Naive thymus-derived CD8-positive, alpha-beta T cell (primary cell): Measurements from ENCODE around the gene ATN1. TPM values are rescaled to one million over a fixed set of nuclear protein-coding genes. Genes with fewer than 3 reads are reported as not detected.
"Not testable (repeated sequence)": the region's sequence is repeated elsewhere in the genome, so short reads cannot be mapped to it uniquely, and the experiment has no call there.

Source experiments
- ATAC-seq, 2 donors: fragments of 150-1000 bp; cut with Tn5 transposase in 1 of 2; sonication (Bioruptor Pico), chemical (Tn5 transposase) in 1 of 2; 1 replicate in 1 of 2; 2 replicates in 1 of 2; pipeline ENCODE4 v1.10.0; 2021; ENCODE audit warnings: mild to moderate bottlenecking in 2 of 2, moderate library complexity in 2 of 2
- POLR2A ChIA-PET: fragments of 350-600 bp; sonication (Branson Sonifier 250); formaldehyde crosslinking; loops from one replicate; lab custom pipeline; 2021; ENCODE audit warnings: antibody characterized with exemption; lab: Charles Lee
- DNase-seq, 10 donors: peaks; one replicate each; pipeline versions ENCODE4 v3.0.0 to v3.0.0-alpha.2; 2020 to 2022
- H3K27ac Mint-ChIP-seq, 10 donors: one replicate each; pipeline ENCODE4 v1.8.0; 2020 to 2022; ENCODE audit warnings: mild to moderate bottlenecking in 10 of 10, mixed read lengths in 10 of 10, moderate library complexity in 4 of 10, inconsistent platforms in 1 of 10
- H3K27me3 Mint-ChIP-seq, 5 donors: one replicate each; pipeline ENCODE4 v1.8.0; 2021 to 2022; ENCODE audit warnings: mixed read lengths in 5 of 5
- H3K36me3 Mint-ChIP-seq, 3 donors: one replicate each; pipeline ENCODE4 v1.8.0; 2020 to 2022; ENCODE audit warnings: mixed read lengths in 3 of 3, mild to moderate bottlenecking in 2 of 3, inconsistent platforms in 1 of 3
- H3K4me1 Mint-ChIP-seq, 4 donors: one replicate each; pipeline ENCODE4 v1.8.0; 2021 to 2022; ENCODE audit warnings: mixed read lengths in 4 of 4
- H3K4me3 Mint-ChIP-seq, 10 donors: one replicate each; pipeline ENCODE4 v1.8.0; 2020 to 2022; ENCODE audit warnings: mild to moderate bottlenecking in 10 of 10, mixed read lengths in 10 of 10, moderate library complexity in 6 of 10, inconsistent platforms in 1 of 10
- H3K9me3 Mint-ChIP-seq, 9 donors: one replicate each; pipeline ENCODE4 v1.8.0; 2020 to 2022; ENCODE audit warnings: mixed read lengths in 9 of 9, mild to moderate bottlenecking in 3 of 9, inconsistent platforms in 1 of 9, moderate library complexity in 1 of 9
- polyA plus RNA-seq, 3 donors: library from polyadenylated mRNA; unstranded; fragments of 300-500 nt; fragmentation: Illumina TruSeq; gene quantifications; one replicate each; pipeline ENCODE4 v1.2.3, GENCODE V29; 2021
- total RNA-seq, 8 experiments: library from RNA in 2 of 8; stranded (reverse) in 2 of 8; gene quantifications; one replicate each; pipeline ENCODE4 v1.2.3 and lab custom pipeline; 2021 to 2026

The ATN1 gene
- total and polyA plus RNA-seq, 5 experiments from 2014 or later = 0.35 to 30.3 (median 1.4) TPM

DNA sequence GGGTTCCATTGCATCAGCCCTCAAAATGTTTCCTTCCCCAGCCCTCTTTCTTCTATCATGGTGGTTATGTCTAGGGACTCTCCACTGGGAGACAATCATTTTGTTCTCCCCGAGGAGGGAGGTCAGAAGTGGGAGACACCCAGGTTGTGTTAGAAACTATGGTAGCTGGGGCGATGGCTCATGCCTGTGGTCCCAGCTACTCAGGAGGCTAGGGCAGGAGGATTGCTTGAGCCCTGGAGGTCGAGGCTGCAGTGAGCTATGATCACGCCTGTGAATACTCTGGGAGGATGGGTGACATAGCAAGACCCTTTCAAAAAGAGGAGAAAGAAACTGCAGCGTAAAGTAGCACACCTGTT lies 36.1 kb upstream of the ATN1 start:
- H3K27me3 Mint-ChIP-seq = no peaks in the 10 kb centered on the region
- peak overlapping the region; percentile 77 to 90 (median 84) for H3K4me3 Mint-ChIP-seq
- DNase-seq (no peak), ATAC-seq (no peak)
- POLR2A ChIA-PET = interaction anchor here (0.6 to 2.8 kb wide), 21 partner anchors 11 to 217 kb away, joined by 3 to 88 read pairs (median 5); partner anchors contain the start of genes ATN1, C12orf57, C1RL and CDCA3
- H3K9me3 Mint-ChIP-seq = no peaks in the 10 kb centered on the region
- H3K27ac Mint-ChIP-seq = peak overlapping the region; percentile 88 to 96 (median 94)
- no peaks in the 10 kb centered on the region for H3K36me3 Mint-ChIP-seq
- H3K4me1 Mint-ChIP-seq = peaks cover 0 to 17% (median 15%) of the 10 kb centered on the region in 4 donors

DNA sequence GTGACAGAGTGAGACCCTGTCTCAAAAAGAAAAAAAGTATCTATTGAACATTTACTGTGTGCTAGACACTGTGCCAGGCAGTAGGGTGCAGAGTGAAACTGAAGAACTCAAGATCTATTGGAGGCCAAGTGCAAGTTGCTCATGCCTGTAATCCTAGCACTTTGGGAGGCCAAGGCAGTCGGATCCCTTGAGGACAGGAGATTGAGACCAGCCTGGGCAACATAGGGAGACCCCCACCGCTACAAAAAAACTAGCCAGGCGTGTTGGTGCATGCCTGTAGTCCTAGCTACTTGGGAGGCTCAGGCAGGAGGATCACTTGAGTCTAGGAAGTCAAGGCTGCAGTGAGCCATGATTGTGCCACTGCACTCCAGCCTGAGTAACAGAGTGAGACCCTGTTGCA lies 35.1 kb upstream of the ATN1 start:
- not testable (repeated sequence) for DNase-seq, ATAC-seq, H3K9me3 Mint-ChIP-seq, H3K27me3 Mint-ChIP-seq, H3K36me3 Mint-ChIP-seq
- Mint-ChIP-seq H3K4me1 (peaks cover 0 to 17% (median 15%) of the 10 kb centered on the region in 4 donors), H3K27ac (peak overlapping the region in 2 of 10 donors; percentile 44 to 56), H3K4me3 (peak overlapping the region in 4 of 10 donors; percentile 22 to 84 (median 42))
- POLR2A ChIA-PET = interaction anchor here (0.7 to 2.8 kb wide), 8 partner anchors 10 to 235 kb away, joined by 3 to 88 read pairs (median 4); partner anchors contain the start of genes ENO2, SPSB2 and TPI1

DNA sequence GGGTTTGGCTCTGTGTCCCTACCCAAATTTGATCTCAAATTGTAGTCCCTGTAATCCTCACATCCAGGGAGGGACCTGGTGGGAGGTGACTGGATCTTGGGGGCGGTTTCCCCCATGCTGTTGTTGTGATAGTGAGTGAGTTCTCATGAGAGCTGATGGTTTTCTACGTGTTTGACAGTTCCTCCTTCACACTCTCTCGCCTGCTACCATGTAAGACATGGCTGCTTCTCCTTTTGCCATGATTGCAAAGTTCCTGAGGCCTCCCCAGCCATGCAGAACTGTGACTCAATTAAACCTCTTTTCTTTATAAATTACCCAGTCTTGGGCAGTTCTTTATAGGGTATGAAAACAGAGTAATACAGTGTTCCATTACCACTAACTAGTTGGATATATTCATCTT lies 33.4 kb upstream of the ATN1 start:
- POLR2A ChIA-PET = interaction anchor here (0.7 kb wide), 1 partner anchor 23 kb away, joined by 5 read pairs; no protein-coding TSS in a partner anchor
- ATAC-seq = no peak
- Mint-ChIP-seq H3K9me3 (no peaks in the 10 kb centered on the region), H3K4me3 (no peak overlapping the region), H3K4me1 (peaks cover 0 to 18% (median 15%) of the 10 kb centered on the region in 4 donors), H3K27ac (no peak overlapping the region), H3K27me3 (no peaks in the 10 kb centered on the region), H3K36me3 (no peaks in the 10 kb centered on the region)
- DNase-seq = no peak

DNA sequence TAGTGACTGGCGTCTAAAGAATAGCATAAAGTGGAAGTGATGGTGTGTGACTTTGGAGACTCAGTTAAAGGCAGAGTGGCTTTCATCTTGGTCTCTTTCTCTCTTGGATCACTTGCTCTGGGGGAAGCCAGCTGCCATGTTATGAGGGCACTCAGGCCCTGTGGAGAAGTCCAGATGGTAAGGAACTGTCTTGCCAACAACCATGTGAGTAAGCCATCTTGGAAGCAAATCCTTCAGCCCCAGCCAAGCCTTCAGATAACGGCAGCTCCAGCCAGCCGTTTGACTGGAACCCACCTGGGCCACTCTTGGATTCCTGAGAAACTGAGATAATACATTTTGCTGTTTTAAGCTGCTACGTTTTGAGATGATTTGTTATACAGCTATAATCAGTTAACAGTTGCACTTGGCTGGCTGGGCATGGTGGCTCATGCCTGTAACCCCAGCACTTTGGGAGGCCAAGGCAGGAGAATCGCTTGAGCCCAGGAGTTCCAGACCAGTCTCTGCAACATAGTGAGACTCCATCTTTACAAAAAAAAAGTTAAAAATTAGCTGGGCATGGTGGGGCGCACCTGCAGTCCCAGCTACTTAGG lies 30.8 kb upstream of the ATN1 start:
- H3K9me3 Mint-ChIP-seq = no peaks in the 10 kb centered on the region
- peak overlapping the region in 1 of 10 donors; percentile 29 for H3K27ac Mint-ChIP-seq
- DNase-seq = no peak
- no peak overlapping the region for H3K4me3 Mint-ChIP-seq
- no peaks in the 10 kb centered on the region for H3K27me3 Mint-ChIP-seq
- peaks cover 0 to 11% (median 4%) of the 10 kb centered on the region in 4 donors for H3K4me1 Mint-ChIP-seq
- no peaks in the 10 kb centered on the region for H3K36me3 Mint-ChIP-seq
- POLR2A ChIA-PET = interaction anchor here (1.8 kb wide), 1 partner anchor 11 kb away, joined by 5 read pairs; no protein-coding TSS in a partner anchor
- no peak for ATAC-seq

DNA sequence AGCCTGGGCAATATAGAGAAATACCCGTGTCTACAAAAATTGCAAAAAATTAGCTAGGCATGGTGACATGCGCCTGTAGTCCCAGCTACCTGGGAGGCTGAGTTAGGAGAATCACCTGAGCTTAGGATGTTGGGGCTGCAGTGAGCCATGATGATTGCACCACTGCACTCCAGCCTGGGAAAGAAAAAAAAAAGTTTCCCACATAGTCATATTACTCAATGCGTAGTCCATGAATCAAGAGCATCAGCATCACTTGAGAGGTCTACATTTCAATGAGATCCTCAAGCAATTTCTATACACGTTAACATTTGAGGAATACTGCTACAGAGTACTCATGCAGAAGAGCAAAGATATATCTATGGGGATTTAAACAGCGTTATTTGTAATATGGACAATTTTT lies 28.3 kb upstream of the ATN1 start:
- POLR2A ChIA-PET = no interaction called here
- peaks cover 0 to 9% (median 5%) of the 10 kb centered on the region in 4 donors for H3K4me1 Mint-ChIP-seq
- H3K4me3 Mint-ChIP-seq = no peak overlapping the region
- H3K27ac Mint-ChIP-seq = no peak overlapping the region
- H3K27me3 Mint-ChIP-seq = no peaks in the 10 kb centered on the region
- H3K9me3 Mint-ChIP-seq = no peaks in the 10 kb centered on the region
- DNase-seq (no peak), ATAC-seq (no peak)
- H3K36me3 Mint-ChIP-seq = no peaks in the 10 kb centered on the region

DNA sequence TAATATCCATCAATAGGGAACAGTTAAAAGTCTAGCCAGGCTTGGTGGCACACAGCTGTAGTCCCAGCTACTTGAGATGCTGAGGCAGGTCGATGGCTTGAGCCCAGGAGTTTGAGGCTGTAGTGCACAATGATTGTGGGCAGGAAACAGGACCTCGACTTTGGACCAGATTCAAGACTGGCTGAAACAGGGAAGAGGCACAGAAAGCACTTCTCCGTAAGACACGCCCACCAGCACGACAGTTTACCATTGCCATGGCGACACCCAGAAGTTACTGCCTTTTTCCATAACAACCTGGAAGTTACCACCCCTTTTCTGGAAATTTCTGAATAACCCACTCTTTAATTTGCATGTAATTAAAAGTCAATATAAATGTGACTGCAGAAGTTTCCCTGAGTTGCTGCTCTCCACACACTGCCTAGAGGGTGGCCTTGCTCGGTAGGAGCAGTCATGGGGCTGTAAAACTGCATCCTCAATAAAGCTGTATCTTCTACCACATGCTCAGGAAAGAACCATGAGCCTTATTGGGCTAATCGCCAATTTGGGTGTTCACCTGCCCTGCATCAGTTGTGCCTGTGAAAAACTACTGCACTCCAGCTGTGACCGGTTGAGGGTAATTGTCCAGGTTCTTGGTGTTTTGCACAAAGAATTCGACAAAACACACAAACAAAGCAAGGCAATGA lies 27.8 kb upstream of the ATN1 start:
- DNase-seq (no peak), ATAC-seq (no peak)
- H3K4me3 Mint-ChIP-seq = no peak overlapping the region
- peaks cover 0 to 9% (median 5%) of the 10 kb centered on the region in 4 donors for H3K4me1 Mint-ChIP-seq
- H3K27ac Mint-ChIP-seq = peak overlapping the region in 1 of 10 donors; percentile 3
- POLR2A ChIA-PET = no interaction called here
- H3K36me3 Mint-ChIP-seq = no peaks in the 10 kb centered on the region
- H3K27me3 Mint-ChIP-seq = no peaks in the 10 kb centered on the region
- no peaks in the 10 kb centered on the region for H3K9me3 Mint-ChIP-seq

DNA sequence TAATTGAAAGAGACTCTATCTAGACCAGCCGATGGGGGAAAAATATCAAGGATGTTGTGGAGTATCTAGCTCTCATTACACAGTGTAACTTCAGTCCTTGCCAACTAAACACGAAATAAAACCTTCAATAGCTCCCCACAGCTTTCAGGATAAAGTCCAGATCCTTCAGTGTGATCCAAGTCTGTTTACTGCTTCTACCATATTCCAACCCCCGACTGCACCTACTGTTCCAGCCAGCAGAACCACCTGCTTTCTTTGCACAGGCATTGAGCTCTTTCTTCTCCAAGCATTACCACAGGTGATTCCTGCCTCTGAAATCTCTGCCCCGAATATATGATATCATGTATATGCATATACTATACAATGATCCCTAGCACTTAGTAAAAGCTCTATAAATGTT lies 25.3 kb upstream of the ATN1 start:
- Mint-ChIP-seq H3K27ac (peak overlapping the region in 1 of 10 donors; percentile 5), H3K27me3 (no peaks in the 10 kb centered on the region), H3K4me1 (peaks cover 0 to 9% (median 5%) of the 10 kb centered on the region in 4 donors), H3K36me3 (no peaks in the 10 kb centered on the region), H3K4me3 (no peak overlapping the region), H3K9me3 (no peaks in the 10 kb centered on the region)
- DNase-seq (no peak), ATAC-seq (no peak)
- POLR2A ChIA-PET = interaction anchor here (0.6 to 4.7 kb wide), 6 partner anchors 10 to 85 kb away, joined by 3 to 43 read pairs (median 4); partner anchors contain the start of genes ENO2 and SPSB2

DNA sequence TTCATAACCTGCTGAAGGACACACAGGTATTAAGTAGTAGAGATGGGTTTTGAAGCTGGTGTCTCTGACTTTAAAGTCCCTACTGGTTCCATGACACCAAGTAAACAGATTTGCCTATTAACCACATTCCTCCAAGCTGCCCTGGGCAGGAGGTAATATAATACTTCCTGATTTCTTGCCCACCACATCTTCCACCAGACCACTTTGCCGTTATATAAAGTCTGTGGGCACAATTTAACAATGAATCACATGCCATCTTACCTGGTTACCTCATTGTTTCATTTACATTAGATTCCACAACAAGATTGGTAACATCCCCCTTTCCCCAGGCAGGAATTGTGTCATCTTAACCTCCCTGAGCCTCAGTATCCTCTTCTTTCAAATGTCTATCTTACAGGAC lies 24.0 kb upstream of the ATN1 start:
- H3K4me1 Mint-ChIP-seq = peaks cover 0 to 9% (median 5%) of the 10 kb centered on the region in 4 donors
- DNase-seq (no peak), ATAC-seq (no peak)
- H3K4me3 Mint-ChIP-seq = peak overlapping the region in 2 of 10 donors; percentile 9 to 45
- no peaks in the 10 kb centered on the region for H3K27me3 Mint-ChIP-seq
- H3K9me3 Mint-ChIP-seq = no peaks in the 10 kb centered on the region
- no peaks in the 10 kb centered on the region for H3K36me3 Mint-ChIP-seq
- POLR2A ChIA-PET = interaction anchor here (0.9 to 4.7 kb wide), 5 partner anchors 11 to 39 kb away, joined by 5 to 43 read pairs (median 9); partner anchors contain the start of genes ENO2, RNU7-1 and SPSB2
- H3K27ac Mint-ChIP-seq = no peak overlapping the region

DNA sequence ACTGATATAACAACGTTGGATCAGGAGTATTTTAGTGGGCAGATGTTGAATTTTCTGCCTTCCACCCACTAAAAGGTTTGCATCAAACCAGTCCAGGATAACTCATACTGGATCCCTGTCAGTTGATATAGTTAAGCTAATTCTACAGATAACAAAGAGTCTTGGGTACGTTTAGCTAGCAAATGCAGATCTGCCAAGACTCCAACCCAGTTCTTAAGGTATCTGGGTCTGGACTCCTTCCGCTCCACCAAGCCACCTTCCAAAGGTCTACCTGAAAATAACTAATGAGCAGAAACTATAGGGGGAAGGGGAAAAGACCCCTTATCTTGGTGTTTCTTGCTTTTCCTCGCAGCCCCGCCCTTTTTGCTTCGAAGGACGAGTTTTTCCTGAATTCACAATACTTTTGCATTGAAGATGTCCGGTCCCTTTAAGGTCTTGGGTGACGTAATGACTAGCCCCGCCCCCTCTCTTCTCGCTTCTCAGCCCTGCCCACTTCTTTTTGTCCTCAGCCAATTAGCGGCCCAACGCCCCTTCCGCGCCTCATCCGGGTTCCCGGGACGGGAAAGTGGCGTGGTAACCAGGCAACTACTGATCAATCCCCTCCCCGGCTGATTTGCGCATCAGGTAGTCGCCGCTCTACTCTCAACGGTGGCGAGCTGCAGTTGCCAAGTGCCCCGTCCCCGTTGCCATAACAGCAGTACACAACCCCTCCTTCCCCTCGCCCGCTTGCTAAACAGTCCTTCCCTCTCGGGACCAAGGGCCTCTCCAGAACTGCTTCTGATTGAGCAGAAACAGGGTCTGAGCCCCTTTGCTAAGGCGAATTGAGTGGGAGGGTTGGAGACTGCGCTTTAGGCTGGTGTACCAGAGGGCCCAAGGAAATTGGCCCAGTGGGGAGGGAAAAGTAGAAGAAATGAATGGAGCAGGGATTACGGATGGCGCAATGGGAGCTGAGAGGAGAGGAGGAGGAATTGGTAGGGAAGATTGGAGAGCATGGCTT lies 23.2 kb upstream of the ATN1 start, which contains the start of gene LRRC23:
Gene LRRC23, plus strand, starts transcription at position 543 of the 997 bp plus-strand sequence. CDS start 812 bp downstream, outside the sequence.
- H3K27me3 Mint-ChIP-seq = no peaks in the 10 kb centered on the region
- no peaks in the 10 kb centered on the region for H3K36me3 Mint-ChIP-seq
- no peaks in the 10 kb centered on the region for H3K9me3 Mint-ChIP-seq
- ATAC-seq = peak; percentile 93 to 94
- H3K27ac Mint-ChIP-seq = no peak within 1 kb of the TSS
- peak; percentile 89 to 99 (median 97) for DNase-seq
- H3K4me1 Mint-ChIP-seq = peaks cover under 1 to 5% (median 4%) of the 10 kb centered on the region in 4 donors
- H3K4me3 Mint-ChIP-seq = peak within 1 kb of the TSS in 2 of 10 donors; percentile 9 to 45
- POLR2A ChIA-PET = interaction anchor here (0.7 to 4.7 kb wide), 10 partner anchors 10 to 203 kb away, joined by 3 to 43 read pairs (median 5); partner anchors contain the start of genes ENO2, RNU7-1, SPSB2 and TPI1

DNA sequence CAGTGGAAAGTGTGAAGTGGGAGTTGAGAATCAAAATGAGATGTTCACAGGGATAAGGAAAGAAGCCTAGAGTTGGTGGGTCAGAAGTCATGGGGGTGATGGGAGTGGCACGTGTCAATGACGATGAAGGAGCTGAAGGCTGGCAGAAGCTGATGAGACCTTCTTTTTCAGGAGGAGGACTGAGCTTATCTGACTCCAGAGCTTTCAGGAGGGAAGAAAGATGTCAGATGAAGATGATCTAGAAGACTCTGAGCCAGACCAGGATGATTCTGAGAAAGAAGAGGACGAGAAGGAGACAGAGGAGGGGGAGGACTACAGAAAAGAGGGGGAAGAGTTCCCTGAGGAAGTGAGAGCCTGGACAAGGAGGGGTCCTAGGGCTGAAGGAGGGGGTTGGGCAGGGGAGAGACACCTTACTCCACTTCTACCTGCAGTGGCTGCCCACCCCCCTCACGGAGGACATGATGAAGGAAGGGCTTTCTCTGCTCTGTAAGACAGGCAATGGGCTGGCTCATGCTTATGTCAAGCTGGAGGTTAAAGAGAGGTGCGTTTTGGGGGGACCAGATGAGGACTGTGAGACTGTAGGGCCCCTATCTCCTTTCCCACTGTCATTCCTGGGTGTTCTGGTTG lies 22.2 kb upstream of the ATN1 start:
- POLR2A ChIA-PET = interaction anchor here (0.7 to 4.7 kb wide), 10 partner anchors 9 to 202 kb away, joined by 3 to 43 read pairs (median 4); partner anchors contain the start of genes ENO2, RNU7-1, SPSB2 and TPI1
- Mint-ChIP-seq H3K27ac (no peak overlapping the region), H3K4me3 (no peak overlapping the region), H3K27me3 (no peaks in the 10 kb centered on the region), H3K4me1 (peaks cover 0 to 5% (median 1%) of the 10 kb centered on the region in 4 donors), H3K9me3 (no peaks in the 10 kb centered on the region), H3K36me3 (no peaks in the 10 kb centered on the region)
- DNase-seq (no peak), ATAC-seq (no peak)

DNA sequence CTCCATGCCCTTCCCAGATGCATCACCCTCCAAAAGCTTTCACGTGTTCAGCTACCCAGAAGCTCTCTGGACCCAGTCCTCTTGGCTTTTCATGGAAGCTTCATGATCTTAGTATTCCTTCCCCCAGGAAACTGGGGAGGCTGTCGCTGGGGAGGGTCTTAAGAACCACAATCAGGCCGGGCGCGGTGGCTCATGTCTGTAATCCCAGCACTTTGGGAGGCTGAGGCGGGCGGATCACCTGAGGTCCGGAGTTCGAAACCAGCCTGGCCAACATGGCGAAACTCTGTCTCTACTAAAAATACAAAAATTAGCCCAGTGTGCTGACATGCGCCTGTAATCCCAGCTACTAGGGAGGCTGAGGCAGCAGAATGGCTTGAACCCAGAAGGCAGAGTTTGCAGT lies 19.6 kb upstream of the ATN1 start:
- H3K27me3 Mint-ChIP-seq, ATAC-seq, H3K9me3 Mint-ChIP-seq, H3K4me1 Mint-ChIP-seq, H3K36me3 Mint-ChIP-seq, H3K4me3 Mint-ChIP-seq, DNase-seq: not testable (repeated sequence)
- POLR2A ChIA-PET = interaction anchor here (0.6 to 1.8 kb wide), 7 partner anchors 9 to 63 kb away, joined by 3 to 5 read pairs (median 4); no protein-coding TSS in a partner anchor
- H3K27ac Mint-ChIP-seq = peak overlapping the region in 3 of 10 donors; percentile 7 to 86 (median 71)
